ENCODE measurements around the gene VAMP8.
A peak's percentile ranks its signal among the peaks of the same experiment; 100 is the strongest.
"Not testable (repeated sequence)": the region's sequence is repeated elsewhere in the genome, so short reads cannot be mapped to it uniquely, and the experiment has no call there.

VAMP8 gene

DNA sequence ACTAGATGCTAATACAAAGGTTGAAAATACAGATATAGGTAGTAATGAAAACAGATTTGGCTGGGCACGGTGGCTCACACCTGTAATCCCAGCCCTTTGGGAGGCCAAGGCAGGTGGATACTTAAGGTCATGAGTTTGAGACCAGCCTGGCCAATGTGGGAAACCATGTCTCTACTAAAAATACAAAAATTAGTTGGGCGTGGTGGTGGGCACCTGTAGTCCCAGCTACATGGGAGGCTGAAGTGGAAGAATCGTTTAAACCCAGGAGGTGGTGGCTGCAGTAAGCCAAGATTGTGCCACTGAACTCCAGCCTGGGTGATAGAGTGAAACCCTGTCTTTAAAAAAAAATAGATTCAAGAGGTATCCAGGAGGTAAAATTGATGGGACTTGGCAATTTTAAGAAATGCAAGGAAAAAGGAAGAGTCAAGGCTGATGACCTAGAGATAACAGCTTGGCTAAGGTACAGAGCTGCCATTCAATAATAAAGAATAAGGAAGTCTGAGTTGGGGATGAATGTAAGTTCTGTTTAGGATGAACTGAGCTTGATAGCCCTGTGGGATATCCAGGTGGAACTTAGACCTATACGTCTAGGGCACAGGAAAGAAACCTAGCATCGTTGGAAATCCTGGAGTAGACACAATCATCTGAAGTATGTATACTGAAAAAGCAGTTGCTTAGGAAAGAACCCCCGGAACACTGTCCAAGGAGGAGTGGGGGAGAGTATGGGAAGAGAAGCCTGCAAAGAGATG lies 29.4 kb upstream of the VAMP8 start:
- Histone ChIP-seq H3K9me3 (ENCODE audit: control insufficient read depth, insufficient read depth, low read length) (no peaks in the 10 kb centered on the region), H3K27me3 (ENCODE audit: control insufficient read depth, insufficient read depth, low read length) (no peaks in the 10 kb centered on the region), H3K27ac (ENCODE audit: low read depth, low read length) (no peak overlapping the region), H3K9ac (ENCODE audit: low read depth, low read length) (no peak overlapping the region), H3K4me1 (ENCODE audit: control insufficient read depth, insufficient read depth, low read length) (no peaks in the 10 kb centered on the region), H3K36me3 (ENCODE audit: control insufficient read depth, insufficient read depth, low read length) (peaks cover 71% of the 10 kb centered on the region), H3K4me3 (ENCODE audit: low read depth, low read length) (no peak overlapping the region)

DNA sequence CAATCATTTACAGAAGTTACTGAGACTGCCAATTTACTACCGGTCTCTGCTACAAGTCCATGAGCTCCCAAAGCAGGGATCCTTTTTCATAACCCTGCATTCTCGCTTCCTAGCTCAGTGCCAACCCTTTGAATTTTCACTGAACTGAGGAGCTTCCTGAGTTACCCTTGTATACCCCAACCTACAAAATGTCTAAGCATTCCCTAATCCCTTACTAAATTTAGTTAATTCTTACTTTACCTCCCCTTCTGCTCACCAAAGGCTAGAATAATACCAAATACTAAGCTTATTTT lies 28.8 kb upstream of the VAMP8 start:
- no peaks in the 10 kb centered on the region for H3K4me1 ChIP-seq (ENCODE audit: control insufficient read depth, insufficient read depth, low read length)
- H3K27ac ChIP-seq (ENCODE audit: low read depth, low read length), result no peak overlapping the region
- peaks cover 69% of the 10 kb centered on the region for H3K36me3 ChIP-seq (ENCODE audit: control insufficient read depth, insufficient read depth, low read length)
- no peak overlapping the region for H3K4me3 ChIP-seq (ENCODE audit: low read depth, low read length)
- H3K27me3 ChIP-seq (ENCODE audit: control insufficient read depth, insufficient read depth, low read length), result no peaks in the 10 kb centered on the region
- H3K9ac ChIP-seq (ENCODE audit: low read depth, low read length), result no peak overlapping the region
- no peaks in the 10 kb centered on the region for H3K9me3 ChIP-seq (ENCODE audit: control insufficient read depth, insufficient read depth, low read length)

- Histone ChIP-seq H3K9ac (ENCODE audit: low read depth, low read length) (no peak overlapping the region), H3K36me3 (ENCODE audit: control insufficient read depth, insufficient read depth, low read length) (peaks cover 68% of the 10 kb centered on the region), H3K27me3 (ENCODE audit: control insufficient read depth, insufficient read depth, low read length) (no peaks in the 10 kb centered on the region), H3K27ac (ENCODE audit: low read depth, low read length) (no peak overlapping the region), H3K9me3 (ENCODE audit: control insufficient read depth, insufficient read depth, low read length) (no peaks in the 10 kb centered on the region), H3K4me1 (ENCODE audit: control insufficient read depth, insufficient read depth, low read length) (no peaks in the 10 kb centered on the region), H3K4me3 (ENCODE audit: low read depth, low read length) (no peak overlapping the region)
Observed at GRCh38 chr2:85549095-85549494, 28.3 kb upstream of the VAMP8 start.

GRCh38 chr2:85549826-85550225 lies 27.6 kb upstream of the VAMP8 start:
- peak overlapping the region; percentile 9 for H3K27ac ChIP-seq (ENCODE audit: low read depth, low read length)
- H3K9ac ChIP-seq (ENCODE audit: low read depth, low read length), result no peak overlapping the region
- no peaks in the 10 kb centered on the region for H3K27me3 ChIP-seq (ENCODE audit: control insufficient read depth, insufficient read depth, low read length)
- H3K4me1 ChIP-seq (ENCODE audit: control insufficient read depth, insufficient read depth, low read length), result no peaks in the 10 kb centered on the region
- no peak overlapping the region for H3K4me3 ChIP-seq (ENCODE audit: low read depth, low read length)
- H3K36me3 ChIP-seq (ENCODE audit: control insufficient read depth, insufficient read depth, low read length), result peaks cover 68% of the 10 kb centered on the region
- H3K9me3 ChIP-seq (ENCODE audit: control insufficient read depth, insufficient read depth, low read length), result no peaks in the 10 kb centered on the region

DNA sequence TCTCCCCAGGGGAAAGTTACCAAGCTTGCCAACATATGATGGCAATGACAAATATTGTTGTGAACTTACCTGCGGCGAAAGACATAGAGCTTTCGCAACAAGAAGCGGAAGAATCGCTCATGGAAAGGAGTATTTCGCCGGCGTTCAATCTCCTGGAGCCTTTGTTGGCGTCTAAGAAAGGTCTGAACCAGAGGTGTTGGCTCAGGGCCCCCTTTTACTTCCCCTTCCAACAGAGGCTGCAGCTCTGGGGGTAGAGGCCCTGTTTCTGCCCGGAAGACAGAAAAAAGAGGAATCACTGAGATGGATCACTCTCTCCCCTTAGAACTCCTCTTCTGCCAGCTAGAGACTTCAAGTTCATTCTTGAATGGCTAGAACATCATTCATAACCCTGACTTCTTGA lies 26.9 kb upstream of the VAMP8 start:
- Histone ChIP-seq H3K27me3 (ENCODE audit: control insufficient read depth, insufficient read depth, low read length) (no peaks in the 10 kb centered on the region), H3K4me1 (ENCODE audit: control insufficient read depth, insufficient read depth, low read length) (no peaks in the 10 kb centered on the region), H3K27ac (ENCODE audit: low read depth, low read length) (peak overlapping the region; percentile 8), H3K9ac (ENCODE audit: low read depth, low read length) (no peak overlapping the region), H3K9me3 (ENCODE audit: control insufficient read depth, insufficient read depth, low read length) (no peaks in the 10 kb centered on the region), H3K36me3 (ENCODE audit: control insufficient read depth, insufficient read depth, low read length) (peaks cover 68% of the 10 kb centered on the region), H3K4me3 (ENCODE audit: low read depth, low read length) (no peak overlapping the region)

DNA sequence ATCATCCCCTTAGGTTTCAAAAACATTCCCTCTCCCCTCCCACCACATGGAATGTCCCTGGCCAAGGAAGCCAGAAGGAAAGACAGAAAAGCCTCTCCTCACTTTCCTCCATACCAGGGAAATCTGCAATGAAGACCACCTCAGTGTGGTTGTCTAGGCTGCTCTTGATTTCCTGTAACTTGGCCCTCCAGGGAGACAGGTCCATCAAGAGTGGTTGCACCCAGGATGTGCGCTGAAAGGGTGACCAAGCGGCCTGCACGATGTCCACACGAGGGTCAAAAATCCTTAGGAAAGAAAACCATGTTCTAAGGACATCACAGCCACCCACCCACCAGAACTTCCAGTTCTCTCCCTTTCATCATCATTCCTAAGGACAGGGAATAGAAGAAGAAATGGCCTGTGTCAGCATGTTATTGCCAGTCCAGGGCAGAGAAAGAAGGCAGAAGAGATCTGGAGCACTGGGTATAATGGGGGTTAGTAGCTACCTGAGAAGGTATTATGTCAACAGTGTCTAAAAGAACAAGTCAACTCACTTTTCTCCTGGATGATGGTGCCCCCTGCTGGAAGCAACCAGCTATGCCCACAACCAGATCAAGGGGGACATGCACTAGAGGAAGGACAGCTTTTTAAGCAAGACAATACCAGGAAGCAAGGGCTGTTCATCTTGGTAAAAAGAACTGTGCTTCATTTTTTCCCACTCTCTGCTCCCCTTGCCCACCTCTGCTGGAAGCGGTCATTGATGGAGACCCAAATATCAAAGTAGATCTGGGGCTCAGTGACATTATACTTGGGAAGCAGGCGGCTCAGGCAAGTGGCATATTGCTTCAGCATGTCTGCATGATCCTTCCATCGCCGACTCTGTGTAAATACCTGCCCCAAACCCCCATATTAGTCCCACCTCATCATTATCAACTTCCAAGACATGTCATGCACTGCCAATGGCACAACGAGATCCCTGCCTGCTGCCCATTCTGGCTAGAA lies 25.4 kb upstream of the VAMP8 start:
- Histone ChIP-seq H3K9me3 (ENCODE audit: control insufficient read depth, insufficient read depth, low read length) (no peaks in the 10 kb centered on the region), H3K36me3 (ENCODE audit: control insufficient read depth, insufficient read depth, low read length) (peaks cover 77% of the 10 kb centered on the region), H3K9ac (ENCODE audit: low read depth, low read length) (no peak overlapping the region), H3K27me3 (ENCODE audit: control insufficient read depth, insufficient read depth, low read length) (no peaks in the 10 kb centered on the region), H3K4me3 (ENCODE audit: low read depth, low read length) (no peak overlapping the region), H3K27ac (ENCODE audit: low read depth, low read length) (no peak overlapping the region), H3K4me1 (ENCODE audit: control insufficient read depth, insufficient read depth, low read length) (no peaks in the 10 kb centered on the region)

DNA sequence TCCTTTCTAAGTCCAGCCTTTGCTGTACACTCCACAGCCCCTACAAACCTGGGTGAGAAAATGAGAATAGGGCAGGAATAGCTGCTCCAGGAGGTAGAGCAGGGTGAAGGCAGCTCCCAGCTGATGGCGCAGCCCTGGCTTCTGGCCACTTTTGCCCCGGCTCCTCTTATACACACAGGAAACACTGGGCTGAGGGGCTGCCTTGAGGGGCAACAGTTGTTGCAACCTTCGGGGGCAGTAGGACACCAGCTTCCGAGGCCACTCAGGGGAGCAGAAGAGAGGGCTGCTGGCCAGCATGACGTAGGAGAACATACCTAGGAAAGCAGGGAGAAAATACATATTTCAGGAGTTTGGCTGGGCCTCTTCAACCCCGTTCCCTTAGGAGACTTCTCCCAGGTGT lies 24.2 kb upstream of the VAMP8 start:
- H3K9me3 ChIP-seq (ENCODE audit: control insufficient read depth, insufficient read depth, low read length), result no peaks in the 10 kb centered on the region
- no peak overlapping the region for H3K9ac ChIP-seq (ENCODE audit: low read depth, low read length)
- no peaks in the 10 kb centered on the region for H3K4me1 ChIP-seq (ENCODE audit: control insufficient read depth, insufficient read depth, low read length)
- H3K27me3 ChIP-seq (ENCODE audit: control insufficient read depth, insufficient read depth, low read length), result no peaks in the 10 kb centered on the region
- no peak overlapping the region for H3K4me3 ChIP-seq (ENCODE audit: low read depth, low read length)
- no peak overlapping the region for H3K27ac ChIP-seq (ENCODE audit: low read depth, low read length)
- H3K36me3 ChIP-seq (ENCODE audit: control insufficient read depth, insufficient read depth, low read length), result peaks cover 88% of the 10 kb centered on the region

DNA sequence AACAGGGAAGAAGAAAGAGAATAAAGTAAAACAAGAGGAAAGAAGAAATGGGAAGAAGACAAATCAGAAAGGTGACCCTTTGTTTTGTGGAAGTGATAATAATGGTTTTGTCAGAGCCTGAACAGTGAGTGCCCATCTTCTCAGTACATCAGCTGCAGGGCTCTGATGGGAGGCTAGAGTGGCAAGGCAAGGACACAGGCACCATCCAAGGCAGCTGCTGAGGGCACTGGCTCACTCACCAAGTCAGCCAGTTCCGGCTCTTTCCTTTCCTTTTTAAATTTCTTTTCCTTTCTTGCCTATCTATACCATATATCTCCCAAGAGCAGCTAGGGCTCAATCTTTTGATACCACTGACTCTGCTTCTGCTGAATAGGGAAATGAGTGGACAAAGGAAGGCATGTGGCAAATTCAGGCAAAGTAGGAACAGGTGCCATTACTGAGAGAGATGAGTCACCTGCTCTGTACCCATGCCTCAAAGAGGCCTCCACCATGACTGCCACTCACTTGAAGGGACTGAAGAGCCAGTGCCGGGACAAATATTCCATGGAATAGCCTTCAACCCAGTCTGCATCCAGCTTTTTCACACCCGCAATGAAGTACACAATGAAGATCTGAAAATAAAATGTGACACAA lies 22.3 kb upstream of the VAMP8 start:
- no peak overlapping the region for H3K4me3 ChIP-seq (ENCODE audit: low read depth, low read length)
- H3K4me1 ChIP-seq (ENCODE audit: control insufficient read depth, insufficient read depth, low read length), result no peaks in the 10 kb centered on the region
- no peaks in the 10 kb centered on the region for H3K27me3 ChIP-seq (ENCODE audit: control insufficient read depth, insufficient read depth, low read length)
- no peak overlapping the region for H3K9ac ChIP-seq (ENCODE audit: low read depth, low read length)
- peaks cover 85% of the 10 kb centered on the region for H3K36me3 ChIP-seq (ENCODE audit: control insufficient read depth, insufficient read depth, low read length)
- H3K27ac ChIP-seq (ENCODE audit: low read depth, low read length), result no peak overlapping the region
- H3K9me3 ChIP-seq (ENCODE audit: control insufficient read depth, insufficient read depth, low read length), result no peaks in the 10 kb centered on the region

- H3K4me3 ChIP-seq (ENCODE audit: low read depth, low read length), result no peak overlapping the region
- H3K4me1 ChIP-seq (ENCODE audit: control insufficient read depth, insufficient read depth, low read length), result no peaks in the 10 kb centered on the region
- no peaks in the 10 kb centered on the region for H3K27me3 ChIP-seq (ENCODE audit: control insufficient read depth, insufficient read depth, low read length)
- no peaks in the 10 kb centered on the region for H3K9me3 ChIP-seq (ENCODE audit: control insufficient read depth, insufficient read depth, low read length)
- peaks cover 66% of the 10 kb centered on the region for H3K36me3 ChIP-seq (ENCODE audit: control insufficient read depth, insufficient read depth, low read length)
- H3K27ac ChIP-seq (ENCODE audit: low read depth, low read length), result no peak overlapping the region
- no peak overlapping the region for H3K9ac ChIP-seq (ENCODE audit: low read depth, low read length)
Observed at GRCh38 chr2:85557130-85557529, 20.3 kb upstream of the VAMP8 start.

GRCh38 chr2:85558160-85558559 lies 19.2 kb upstream of the VAMP8 start:
- no peaks in the 10 kb centered on the region for H3K27me3 ChIP-seq (ENCODE audit: control insufficient read depth, insufficient read depth, low read length)
- H3K4me1 ChIP-seq (ENCODE audit: control insufficient read depth, insufficient read depth, low read length), result no peaks in the 10 kb centered on the region
- H3K9ac ChIP-seq (ENCODE audit: low read depth, low read length), result no peak overlapping the region
- no peak overlapping the region for H3K27ac ChIP-seq (ENCODE audit: low read depth, low read length)
- no peaks in the 10 kb centered on the region for H3K9me3 ChIP-seq (ENCODE audit: control insufficient read depth, insufficient read depth, low read length)
- H3K4me3 ChIP-seq (ENCODE audit: low read depth, low read length), result no peak overlapping the region
- H3K36me3 ChIP-seq (ENCODE audit: control insufficient read depth, insufficient read depth, low read length), result peaks cover 56% of the 10 kb centered on the region

- Histone ChIP-seq H3K9ac (ENCODE audit: low read depth, low read length) (0 out of 2 replicates have a peak overlapping the region, but pooled peaks have one; percentile 70), H3K4me3 (ENCODE audit: low read depth, low read length) (peak overlapping the region; percentile 93), H3K36me3 (ENCODE audit: control insufficient read depth, insufficient read depth, low read length) (peaks cover 37% of the 10 kb centered on the region)
- H3K27me3 ChIP-seq (ENCODE audit: control insufficient read depth, insufficient read depth, low read length); H3K4me1 ChIP-seq (ENCODE audit: control insufficient read depth, insufficient read depth, low read length); H3K27ac ChIP-seq (ENCODE audit: low read depth, low read length); H3K9me3 ChIP-seq (ENCODE audit: control insufficient read depth, insufficient read depth, low read length): not testable (repeated sequence)
Observed at GRCh38 chr2:85560403-85560726, 17.0 kb upstream of the VAMP8 start.

Measured in HUES48 (cell line).